Measurements from ENCODE around the gene EEA1.
"Not testable (repeated sequence)": the region's sequence is repeated elsewhere in the genome, so short reads cannot be mapped to it uniquely, and the experiment has no call there.

EEA1 gene

GRCh38 chr12:92794356-92794755 lies 134.7 kb downstream of the EEA1 start:
- not testable (repeated sequence) for DNase-seq

GRCh38 chr12:92786045-92786444 lies 143.1 kb downstream of the EEA1 start:
- DNase-seq: no peak

- no peak for DNase-seq
Observed at GRCh38 chr12:92785563-92785950, 143.5 kb downstream of the EEA1 start.

- peak; percentile 80 for DNase-seq
Observed at GRCh38 chr12:92784797-92785562, 144.1 kb downstream of the EEA1 start.

- DNase-seq: no peak
Observed at GRCh38 chr12:92784356-92784755, 144.7 kb downstream of the EEA1 start.

GRCh38 chr12:92779902-92780301 lies 149.2 kb downstream of the EEA1 start:
- DNase-seq: no peak

GRCh38 chr12:92778525-92778924 lies 150.6 kb downstream of the EEA1 start:
- DNase-seq: no peak

GRCh38 chr12:92775416-92775815 lies 153.7 kb downstream of the EEA1 start:
- no peak for DNase-seq

- no peak for DNase-seq
Observed at GRCh38 chr12:92771001-92771400, 158.1 kb downstream of the EEA1 start.

- DNase-seq: no peak
Observed at GRCh38 chr12:92769124-92769901, 159.8 kb downstream of the EEA1 start.

GRCh38 chr12:92765871-92766270 lies 163.2 kb downstream of the EEA1 start:
- no peak for DNase-seq

- DNase-seq: no peak
Observed at GRCh38 chr12:92764831-92765230, 164.3 kb downstream of the EEA1 start.

GRCh38 chr12:92762773-92763172 lies 166.3 kb downstream of the EEA1 start:
- DNase-seq: no peak

- DNase-seq: no peak
Observed at GRCh38 chr12:92759634-92760268, 169.3 kb downstream of the EEA1 start.

- peak; percentile 5 for DNase-seq
Observed at GRCh38 chr12:92757597-92758121, 171.4 kb downstream of the EEA1 start.

GRCh38 chr12:92756898-92757596 lies 172.0 kb downstream of the EEA1 start:
- no peak for DNase-seq

- DNase-seq: no peak
Observed at GRCh38 chr12:92753976-92754885, 174.9 kb downstream of the EEA1 start.

- not testable (repeated sequence) for DNase-seq
Observed at GRCh38 chr12:92749691-92750090, 179.4 kb downstream of the EEA1 start.

GRCh38 chr12:92747151-92747550 lies 181.9 kb downstream of the EEA1 start:
- DNase-seq: no peak

GRCh38 chr12:92745856-92746550 lies 183.1 kb downstream of the EEA1 start:
- peak; percentile 12 for DNase-seq

GRCh38 chr12:92743026-92743425 lies 186.1 kb downstream of the EEA1 start:
- no peak for DNase-seq

Measured in NCI-H1092 treated with DMSO at 0.1 percent for 48 hours (cell line).